Islet of Langerhans (tissue), 1 donor: ENCODE measurements around the gene TSPAN15.
"Not testable (repeated sequence)": the region's sequence is repeated elsewhere in the genome, so short reads cannot be mapped to it uniquely, and the experiment has no call there.

Source experiments
- FAIRE-seq: peaks from one replicate; lab custom pipeline; 2011; peaks lifted over from hg19 to GRCh38; lab: Jason Lieb, UNC

The TSPAN15 gene

DNA sequence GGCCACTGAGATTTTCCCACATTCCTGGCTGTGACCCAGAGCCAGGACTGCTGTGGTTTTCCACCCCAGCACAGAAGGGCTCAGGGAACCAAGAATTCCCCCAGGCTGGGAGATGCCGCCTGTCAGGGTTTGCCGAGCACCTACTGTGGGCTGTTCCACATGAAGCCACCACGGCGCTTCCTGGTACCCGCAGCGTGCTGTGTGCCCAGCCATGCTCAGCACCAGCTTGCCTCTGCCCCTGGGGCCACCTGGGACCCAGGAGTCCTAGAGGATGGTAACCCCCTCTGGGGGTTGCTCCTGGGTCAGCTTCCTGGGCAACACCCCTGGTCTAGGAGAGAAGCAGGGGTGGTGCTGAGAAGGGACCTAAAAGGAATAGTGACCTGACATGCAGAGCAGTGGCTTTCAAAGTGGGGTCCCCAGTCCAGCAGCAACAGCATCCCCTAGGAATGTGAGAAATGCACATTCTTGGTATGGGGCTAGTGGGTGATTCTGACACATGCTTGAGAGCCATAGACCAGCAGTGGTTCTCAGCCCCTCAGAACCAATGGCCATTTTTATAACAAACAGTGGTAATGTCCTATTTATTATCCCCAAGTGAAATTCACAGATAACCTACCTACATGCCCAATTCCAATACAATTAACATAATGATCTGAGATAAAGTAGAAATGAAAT is 53.4 kb downstream of the TSPAN15 start:
- FAIRE-seq: no peak

DNA sequence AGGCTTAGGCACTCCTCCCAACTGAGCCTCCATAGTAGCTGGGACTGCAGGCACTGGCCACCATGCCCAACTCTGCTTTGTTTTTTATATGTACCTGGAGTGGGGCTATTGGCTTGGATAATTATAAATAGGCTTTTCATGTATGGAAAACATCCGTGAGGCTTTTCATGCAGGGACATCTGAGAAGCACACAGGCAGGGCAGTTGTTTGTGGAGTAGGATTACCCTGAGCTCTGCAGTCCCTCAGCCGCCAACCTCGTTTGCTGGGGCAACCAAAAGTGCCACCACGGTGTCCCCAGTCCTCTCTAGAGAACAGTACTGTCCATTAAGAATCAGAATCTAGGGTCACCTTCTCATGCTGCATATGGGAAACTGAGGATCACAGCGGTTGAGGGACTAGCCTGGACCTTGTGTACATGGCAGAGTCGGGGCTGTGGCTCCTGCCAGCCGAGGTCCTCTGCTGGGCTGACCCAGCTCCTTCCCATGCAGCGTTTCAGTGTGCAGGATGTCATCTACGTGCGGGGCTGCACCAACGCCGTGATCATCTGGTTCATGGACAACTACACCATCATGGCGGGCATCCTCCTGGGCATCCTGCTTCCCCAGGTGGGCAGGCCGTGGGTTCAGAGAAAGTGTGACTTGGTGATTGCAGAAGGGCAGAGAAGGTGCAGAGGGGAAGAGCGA is 54.5 kb downstream of the TSPAN15 start:
- FAIRE-seq: no peak

DNA sequence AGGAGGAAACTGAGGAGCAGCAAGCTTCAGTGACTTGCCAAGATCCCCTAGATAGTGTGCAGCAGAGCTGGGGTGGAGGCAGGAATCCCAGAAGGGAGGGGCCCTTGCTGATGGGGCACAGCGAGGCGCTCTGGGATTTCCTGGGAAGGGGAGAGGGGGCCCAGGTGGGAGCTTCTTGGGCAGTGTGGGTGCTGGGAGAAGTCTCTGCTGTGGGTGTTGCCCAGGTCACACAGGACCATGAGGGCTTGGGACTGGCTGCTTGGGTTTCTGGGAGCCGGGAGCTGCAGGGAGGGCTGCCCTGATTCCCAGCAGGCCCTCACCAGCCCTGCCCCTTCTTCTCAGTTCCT is 55.2 kb downstream of the TSPAN15 start:
- no peak for FAIRE-seq

DNA sequence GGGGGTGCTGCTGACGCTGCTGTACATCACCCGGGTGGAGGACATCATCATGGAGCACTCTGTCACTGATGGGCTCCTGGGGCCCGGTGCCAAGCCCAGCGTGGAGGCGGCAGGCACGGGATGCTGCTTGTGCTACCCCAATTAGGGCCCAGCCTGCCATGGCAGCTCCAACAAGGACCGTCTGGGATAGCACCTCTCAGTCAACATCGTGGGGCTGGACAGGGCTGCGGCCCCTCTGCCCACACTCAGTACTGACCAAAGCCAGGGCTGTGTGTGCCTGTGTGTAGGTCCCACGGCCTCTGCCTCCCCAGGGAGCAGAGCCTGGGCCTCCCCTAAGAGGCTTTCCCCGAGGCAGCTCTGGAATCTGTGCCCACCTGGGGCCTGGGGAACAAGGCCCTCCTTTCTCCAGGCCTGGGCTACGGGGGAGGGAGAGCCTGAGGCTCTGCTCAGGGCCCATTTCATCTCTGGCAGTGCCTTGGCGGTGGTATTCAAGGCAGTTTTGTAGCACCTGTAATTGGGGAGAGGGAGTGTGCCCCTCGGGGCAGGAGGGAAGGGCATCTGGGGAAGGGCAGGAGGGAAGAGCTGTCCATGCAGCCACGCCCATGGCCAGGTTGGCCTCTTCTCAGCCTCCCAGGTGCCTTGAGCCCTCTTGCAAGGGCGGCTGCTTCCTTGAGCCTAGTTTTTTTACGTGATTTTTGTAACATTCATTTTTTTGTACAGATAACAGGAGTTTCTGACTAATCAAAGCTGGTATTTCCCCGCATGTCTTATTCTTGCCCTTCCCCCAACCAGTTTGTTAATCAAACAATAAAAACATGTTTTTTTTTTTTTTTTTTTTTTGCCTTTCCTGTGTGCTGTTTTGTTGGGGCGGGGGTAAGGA is 55.8 kb downstream of the TSPAN15 start:
- FAIRE-seq: no peak

DNA sequence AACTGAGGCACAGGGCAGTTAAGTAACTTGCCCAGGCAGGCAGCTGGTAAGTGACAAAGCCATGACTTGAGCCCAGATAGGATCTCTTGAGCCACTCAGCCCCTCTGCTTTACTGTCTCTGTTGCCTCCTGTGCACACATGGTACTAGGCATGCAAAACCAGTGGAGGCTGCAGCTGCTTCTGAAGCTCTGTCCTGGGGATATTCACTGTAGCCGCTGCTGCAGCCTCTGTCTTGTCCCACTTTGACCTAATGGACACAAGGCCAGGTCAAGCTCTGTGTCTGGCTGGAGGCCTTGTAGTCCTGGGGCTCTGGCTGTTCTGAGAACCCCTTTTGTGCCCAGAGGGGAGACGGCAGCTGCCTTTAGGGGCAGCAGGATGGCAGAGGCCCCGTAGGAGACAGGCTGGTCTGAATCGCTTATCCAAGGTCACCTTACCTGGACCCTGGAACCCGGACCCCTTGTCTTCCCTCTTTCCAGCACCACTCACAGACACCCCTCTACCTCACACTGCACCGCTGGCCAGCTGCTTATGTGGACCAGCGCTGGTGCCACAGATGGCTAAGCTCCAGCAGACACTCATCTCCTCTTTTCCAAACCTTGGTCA is 57.6 kb downstream of the TSPAN15 start:
- no peak for FAIRE-seq

DNA sequence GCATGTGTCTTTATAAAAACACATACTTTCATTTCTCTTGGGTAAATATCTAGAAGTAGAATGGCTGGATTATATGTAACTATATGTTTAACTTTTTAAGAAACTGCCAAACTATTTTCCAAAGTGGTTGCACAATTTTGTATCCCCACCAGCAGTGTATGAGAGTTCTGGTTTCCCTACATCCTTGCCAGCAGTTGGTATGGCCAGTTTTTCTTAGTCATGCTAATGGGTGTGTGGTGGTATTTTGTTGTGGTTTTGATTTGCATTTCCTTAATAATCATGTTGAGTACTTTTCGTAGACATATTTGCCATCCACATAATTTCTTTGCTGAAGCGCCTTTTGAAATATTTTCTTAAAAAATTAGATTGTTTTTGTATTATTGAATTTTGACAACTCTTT is 61.6 kb downstream of the TSPAN15 start:
- FAIRE-seq: no peak

DNA sequence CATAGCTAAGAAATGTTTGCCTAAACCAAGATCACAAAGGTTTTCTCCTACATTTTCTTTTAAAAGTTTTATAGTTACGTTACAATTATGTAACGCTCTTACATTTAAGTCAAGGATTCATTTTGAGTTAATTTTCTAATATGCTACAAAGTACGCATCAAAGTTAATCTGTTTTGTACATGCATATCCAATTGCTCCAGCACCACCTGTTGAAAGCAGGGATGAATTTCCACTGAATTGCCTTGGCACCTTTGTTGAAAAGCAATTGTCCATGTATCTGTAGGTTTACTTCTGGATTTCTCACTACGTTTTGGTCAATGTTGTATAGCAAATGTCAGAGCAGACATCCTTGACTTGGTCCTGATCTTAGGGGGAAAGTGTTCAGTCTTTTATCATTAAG is 62.4 kb downstream of the TSPAN15 start:
- FAIRE-seq: no peak

DNA sequence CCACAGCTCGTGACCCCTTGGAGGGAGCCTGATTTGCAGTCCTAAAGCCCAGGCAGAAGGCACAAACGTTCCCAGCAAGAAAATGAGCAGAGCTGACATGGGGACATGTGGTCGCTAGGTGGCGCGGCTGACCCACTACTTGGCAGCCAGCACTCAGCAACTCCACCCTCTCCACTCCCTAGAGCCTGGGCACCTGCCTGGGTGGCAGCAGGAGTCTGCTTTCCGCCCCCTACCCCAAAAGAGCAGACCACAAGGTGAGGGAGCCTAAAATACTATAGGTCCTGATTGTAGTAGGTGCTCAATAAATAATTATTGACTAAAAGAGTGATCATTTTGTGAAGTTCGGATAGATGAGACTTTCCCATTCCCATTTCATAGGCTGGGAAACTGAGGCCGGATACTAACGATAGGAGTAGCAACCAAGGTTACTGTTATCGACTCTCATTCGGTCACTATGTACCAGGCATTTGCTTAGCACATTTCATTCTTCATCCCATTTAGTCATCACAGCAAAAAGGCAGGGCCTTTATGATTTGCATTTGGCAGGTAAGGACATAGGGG is 64.5 kb downstream of the TSPAN15 start:
- FAIRE-seq: no peak

DNA sequence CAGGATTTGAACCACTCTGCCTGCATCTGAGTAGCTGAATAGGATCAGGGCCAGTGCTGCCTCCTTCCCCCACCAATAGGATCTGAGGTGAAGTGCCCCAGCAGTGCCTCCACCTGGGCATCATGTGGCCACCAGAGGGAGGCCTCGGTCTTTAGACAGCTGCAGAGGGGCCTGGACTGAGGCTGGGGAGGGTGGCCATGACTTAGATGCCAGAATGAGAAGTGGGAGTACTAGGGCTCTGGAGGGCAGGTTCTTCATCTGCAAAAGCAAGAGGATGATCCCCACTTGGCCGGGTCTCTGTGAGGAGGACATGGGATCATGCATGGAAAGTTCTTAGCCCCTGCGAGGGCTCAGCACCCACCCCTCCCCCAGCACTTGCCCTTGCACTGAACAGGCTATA is 65.1 kb downstream of the TSPAN15 start:
- no peak for FAIRE-seq

DNA sequence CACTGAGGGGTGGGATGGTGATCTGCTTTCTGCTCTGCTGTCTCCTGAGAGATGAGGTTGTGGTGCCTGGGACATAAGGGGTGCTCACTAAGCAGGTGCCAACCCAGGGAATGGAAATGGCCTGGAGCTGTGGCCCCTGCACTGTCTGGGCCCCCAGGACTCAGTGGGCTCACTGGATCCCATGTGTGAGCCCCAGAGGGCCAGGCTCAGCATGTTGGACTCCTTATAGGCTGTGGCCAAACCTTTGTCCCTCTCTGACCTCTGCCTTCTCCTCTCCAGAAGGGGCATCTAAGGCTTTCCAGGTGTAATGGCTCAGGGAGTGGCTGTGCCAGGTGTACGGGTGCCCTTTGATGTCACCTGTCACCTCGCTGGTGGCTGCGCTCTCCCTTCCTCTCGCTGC is 65.5 kb downstream of the TSPAN15 start:
- no peak for FAIRE-seq

DNA sequence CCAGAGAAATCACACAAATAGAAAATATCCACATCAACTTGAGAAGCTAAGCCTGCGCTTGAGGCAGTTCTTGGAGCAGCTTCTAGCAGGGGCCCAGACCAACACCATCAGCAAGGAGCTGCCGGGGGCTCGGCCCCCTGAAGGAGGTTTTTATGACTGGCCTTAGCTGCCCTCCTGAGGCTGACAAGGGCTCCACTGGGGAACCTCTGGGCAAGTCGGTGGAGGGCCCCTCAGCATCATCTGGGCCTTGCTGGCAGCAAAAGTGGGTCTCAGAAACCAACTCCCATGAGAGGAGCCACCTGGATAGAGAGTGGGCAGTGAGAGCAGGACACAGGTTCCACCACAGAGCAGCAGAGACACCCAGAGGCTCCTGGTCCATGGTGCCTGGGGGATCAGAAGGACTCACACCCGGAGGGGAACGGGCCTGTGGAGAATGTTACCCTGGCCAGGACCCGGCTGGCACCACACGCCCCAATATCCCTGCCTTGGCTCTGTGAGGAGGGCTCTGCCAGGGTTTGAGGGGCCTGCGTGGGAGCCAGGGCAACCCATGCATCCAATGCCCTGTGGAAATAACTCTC is 66.1 kb downstream of the TSPAN15 start:
- FAIRE-seq: no peak

DNA sequence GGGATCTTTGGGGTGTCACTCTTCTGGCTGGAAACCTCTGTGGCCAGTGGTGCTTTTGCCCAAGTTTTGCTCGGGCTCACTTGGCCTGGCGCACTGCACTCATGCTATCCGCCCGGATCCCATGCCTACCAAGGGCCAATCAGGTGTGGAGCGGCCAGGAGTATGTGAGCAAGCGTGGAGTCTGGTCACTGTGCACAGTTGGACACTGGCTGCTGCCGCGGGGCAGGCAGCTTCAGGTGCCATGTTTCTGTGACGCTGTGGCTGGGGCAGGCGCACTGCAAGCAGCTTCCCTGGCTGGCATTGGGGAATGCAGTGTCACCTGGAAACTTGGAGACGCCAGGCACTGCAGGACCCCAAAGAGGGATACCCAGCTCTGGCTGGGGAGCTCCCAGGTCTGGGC is 76.7 kb downstream of the TSPAN15 start:
- FAIRE-seq: no peak

DNA sequence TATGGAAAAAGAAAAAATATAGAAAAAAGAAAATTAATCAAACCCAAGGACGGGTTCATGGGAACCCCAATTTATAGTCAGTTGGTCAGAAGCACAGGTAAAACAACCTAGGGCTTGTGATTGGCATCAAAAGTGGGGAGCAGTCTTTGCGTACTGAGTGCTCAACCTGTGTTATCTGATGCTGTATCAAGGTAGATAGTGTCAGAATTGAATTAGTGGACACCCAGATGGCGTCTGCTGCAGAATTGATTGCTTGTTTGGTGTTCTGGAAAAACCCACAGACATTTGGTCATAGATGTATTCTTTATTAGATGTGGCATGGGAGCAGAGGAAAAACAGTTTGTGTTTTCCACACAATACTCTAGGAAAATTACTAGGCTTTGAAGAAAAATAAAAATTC is 82.4 kb downstream of the TSPAN15 start:
- FAIRE-seq: no peak

DNA sequence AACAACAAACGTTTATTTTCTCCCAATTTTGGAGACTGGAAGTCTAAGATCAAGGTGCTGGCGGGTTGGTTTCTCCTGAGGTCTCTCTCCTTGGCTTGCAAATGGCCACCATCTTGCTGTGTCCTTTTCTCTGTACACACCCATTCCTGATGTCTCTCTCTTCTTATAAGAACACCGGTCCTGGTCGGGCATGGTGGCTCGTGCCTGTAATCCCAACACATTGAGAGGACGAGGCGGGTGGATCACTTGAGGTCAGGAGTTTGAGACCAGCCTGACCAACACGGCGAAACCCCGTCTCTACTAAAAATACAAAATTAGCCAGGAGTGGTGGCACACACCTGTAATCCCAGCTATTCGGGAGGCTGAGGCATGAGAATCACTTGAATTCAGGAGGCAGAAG is 85.3 kb downstream of the TSPAN15 start:
- not testable (repeated sequence) for FAIRE-seq

DNA sequence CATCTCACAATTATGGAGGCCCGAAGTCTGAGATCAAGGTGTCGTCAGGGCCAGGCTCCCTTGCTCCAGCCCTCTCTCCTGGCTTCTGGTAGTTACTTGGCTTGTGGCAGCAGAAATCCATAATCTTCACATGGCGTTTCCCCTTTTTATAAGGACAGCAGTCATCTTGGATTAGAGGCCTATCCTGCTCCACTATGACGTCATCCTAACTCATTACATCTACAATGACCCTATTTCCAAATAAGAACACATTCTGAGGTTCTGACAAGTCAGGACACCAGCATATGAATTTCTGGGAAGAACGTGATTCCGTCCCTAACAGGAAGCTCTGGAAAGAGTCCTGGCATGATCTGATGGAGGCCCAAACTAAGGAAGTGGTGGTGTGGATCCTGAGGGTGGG is 86.2 kb downstream of the TSPAN15 start:
- FAIRE-seq: no peak

DNA sequence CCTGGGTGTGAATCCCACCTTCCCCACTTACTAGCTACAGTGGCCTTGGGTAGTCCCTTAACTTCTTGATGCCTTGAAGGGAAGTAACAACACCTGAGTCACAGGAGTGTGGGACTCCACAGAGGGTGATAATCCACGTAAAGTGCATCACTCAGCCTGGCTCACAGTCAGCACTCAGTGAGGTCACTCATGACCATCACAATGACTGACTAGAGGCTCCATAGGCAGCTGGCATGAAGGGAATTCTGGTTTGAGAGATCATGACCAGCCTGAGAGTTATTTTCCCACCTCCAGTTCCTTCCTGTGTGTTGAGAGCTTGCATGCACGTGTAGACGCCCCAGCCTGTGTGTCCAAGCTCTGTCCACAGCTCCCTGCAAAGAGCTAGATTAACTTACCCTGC is 87.2 kb downstream of the TSPAN15 start:
- FAIRE-seq: no peak

DNA sequence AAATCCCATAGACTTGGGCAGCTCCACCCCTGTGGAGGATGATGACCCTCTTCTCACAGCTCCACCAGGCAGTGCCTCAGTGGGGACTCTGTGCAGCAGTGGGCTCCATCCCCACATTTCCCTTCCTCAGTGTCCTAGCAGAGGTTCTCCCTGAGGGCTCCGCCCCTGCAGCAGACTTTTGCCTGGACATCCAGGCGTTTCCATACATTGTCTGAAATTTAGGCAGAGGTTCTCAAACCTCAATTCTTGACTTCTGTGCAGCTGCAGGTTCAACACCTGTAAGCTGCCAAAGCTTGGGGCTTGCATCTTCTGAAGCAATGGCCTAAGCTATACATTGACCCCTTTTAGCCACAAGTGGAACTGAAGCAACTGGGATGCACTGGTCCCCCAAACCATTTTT is 90.2 kb downstream of the TSPAN15 start:
- no peak for FAIRE-seq

DNA sequence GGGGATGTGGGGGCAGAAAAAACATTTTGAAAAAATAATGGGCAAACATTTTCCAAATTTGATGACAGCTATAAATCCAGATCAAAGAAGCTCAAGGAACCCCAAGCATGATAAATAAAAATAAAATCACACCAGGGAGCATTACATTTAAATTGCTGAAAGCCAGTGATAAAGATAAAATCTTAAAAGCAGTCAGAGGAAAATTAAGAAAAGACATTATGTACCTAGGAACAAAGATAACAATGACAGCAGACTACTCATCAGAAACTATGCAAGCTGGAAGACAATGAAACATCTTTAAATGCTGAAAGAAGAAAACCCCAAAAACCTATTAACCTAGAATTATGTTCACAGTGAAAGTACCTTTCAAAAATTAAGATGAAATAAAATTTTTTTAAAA is 98.7 kb downstream of the TSPAN15 start:
- FAIRE-seq: no peak

DNA sequence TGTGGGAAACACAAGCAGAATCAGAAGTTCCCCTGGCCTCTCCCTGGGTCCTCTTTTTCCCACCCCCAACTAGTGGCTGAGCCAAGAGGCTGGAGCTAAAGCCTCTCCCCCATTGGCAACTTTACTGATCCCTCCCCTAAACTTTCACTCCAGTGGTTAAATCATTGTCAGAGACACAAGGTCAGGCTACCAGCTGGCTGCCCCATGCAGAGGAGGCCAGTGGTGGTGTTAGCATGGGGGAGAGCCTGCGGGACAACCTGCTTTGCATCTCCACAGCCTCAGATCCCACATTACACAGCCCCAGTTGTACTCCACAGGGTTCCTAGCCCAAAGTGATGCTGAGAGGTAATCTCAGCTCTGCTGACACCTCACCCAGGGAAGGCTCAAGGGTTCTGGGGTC is 101.0 kb downstream of the TSPAN15 start:
- FAIRE-seq: no peak

DNA sequence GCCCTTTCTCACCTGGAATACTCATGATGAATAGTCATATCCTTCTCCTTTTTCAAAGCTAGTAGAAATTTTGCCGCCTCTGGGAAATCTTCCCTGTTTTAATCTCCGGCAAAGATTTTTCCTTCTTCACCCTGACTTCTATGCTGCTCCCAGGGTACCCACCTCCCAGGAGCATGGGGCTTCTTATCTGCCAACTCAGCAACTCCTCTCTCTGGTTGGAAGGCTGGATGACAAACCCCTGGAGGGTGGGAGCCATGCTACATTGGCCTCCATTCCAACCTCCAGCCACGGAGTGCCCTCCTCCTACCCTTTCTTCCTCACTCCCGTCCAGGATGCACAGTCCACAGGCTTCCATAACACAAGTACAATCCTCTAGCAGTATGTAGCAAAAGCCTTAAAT is 102.1 kb downstream of the TSPAN15 start:
- no peak for FAIRE-seq

DNA sequence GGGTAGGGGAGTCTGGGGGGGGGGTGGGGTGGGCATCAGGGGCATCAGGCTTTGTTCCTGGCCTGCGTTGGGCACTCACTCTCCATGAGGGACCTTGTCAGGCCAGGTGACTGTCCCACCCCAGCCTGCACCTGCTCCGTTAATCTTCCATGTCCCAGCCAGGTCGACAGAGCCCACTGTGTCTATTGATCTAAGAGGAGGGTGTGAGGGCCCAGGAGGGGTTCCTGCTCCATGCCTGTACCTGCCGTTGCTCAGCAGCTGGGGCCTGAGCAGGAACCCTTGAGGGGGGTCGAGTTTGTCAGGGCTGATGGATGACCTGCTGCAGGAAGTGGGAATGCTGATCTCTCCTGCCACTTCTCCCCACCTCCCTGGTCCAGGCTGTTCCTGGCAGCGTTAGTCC is 103.3 kb downstream of the TSPAN15 start:
- no peak for FAIRE-seq
